Heart left ventricle (tissue), 16 donors: Measurements from ENCODE around the gene ERN1. TPM values are rescaled to one million over a fixed set of nuclear protein-coding genes. Genes with fewer than 3 reads are reported as not detected.

Experiments
- ATAC-seq, 4 donors: fragments of 200-7000 bp; cut with Tn5 transposase; one replicate each; pipeline ENCODE4 v1.9.1; 2020 to 2022; ENCODE audit warnings: moderate library complexity in 4 of 4, mild to moderate bottlenecking in 3 of 4, moderate number of reproducible peaks in 1 of 4
- DNase-seq, 5 donors: peaks; one replicate each; pipeline ENCODE4 v3.0.0-alpha.2; 2020
- H3K27ac ChIP-seq, 12 donors: fragments of 200-600 bp; sonication (generic) in 4 of 12; one replicate each; pipeline versions ENCODE4 v1.5.0 to v1.8.0; 2016 to 2022; ENCODE audit warnings: mild to moderate bottlenecking in 2 of 12
- H3K27me3 ChIP-seq, 9 donors: fragments of 200-600 bp; sonication (generic) in 2 of 9; one replicate each; pipeline versions ENCODE4 v1.5.1 to v1.8.0; 2016 to 2022; ENCODE audit warnings: mild to moderate bottlenecking in 3 of 9
- H3K36me3 ChIP-seq, 9 donors: fragments of 200-600 bp; sonication (generic) in 2 of 9; one replicate each; pipeline versions ENCODE4 v1.5.0 to v1.8.0; 2018 to 2022; ENCODE audit warnings: mild to moderate bottlenecking in 2 of 9
- H3K4me1 ChIP-seq, 12 donors: fragments of 200-600 bp; sonication (generic) in 4 of 12; one replicate each; pipeline versions ENCODE4 v1.5.0 to v1.8.0; 2016 to 2022; ENCODE audit warnings: mild to moderate bottlenecking in 3 of 12
- H3K4me3 ChIP-seq, 12 donors: fragments of 200-600 bp; sonication (generic) in 4 of 12; one replicate each; pipeline versions ENCODE4 v1.5.0 to v1.8.0; 2017 to 2022; ENCODE audit warnings: mild to moderate bottlenecking in 9 of 12, moderate library complexity in 4 of 12
- H3K9me3 ChIP-seq, 12 donors: fragments of 200-600 bp; sonication (generic) in 4 of 12; one replicate each; pipeline versions ENCODE4 v1.5.0 to v1.8.0; 2016 to 2022; ENCODE audit warnings: mild to moderate bottlenecking in 1 of 12
- POLR2A ChIP-seq, 2 donors: fragments of 450-650 bp; IDR thresholded peaks; one replicate each; pipeline ENCODE4 v1.6.1; 2017; ENCODE audit warnings: antibody characterized with exemption in 2 of 2, mild to moderate bottlenecking in 2 of 2, moderate library complexity in 2 of 2
- WGBS, 4 donors: extraction: QIAGEN DNeasy Blood & Tissue Kit in 2 of 4; methylation state at CpG; one replicate each; pipeline versions ENCODE4 v1.1.5 to v1.1.7; 2013 to 2018; 5-methylcytosine and 5-hydroxymethylcytosine counted together
- intact Hi-C, 10 donors: fragments of 100-400 bp; cut with DNase I; formaldehyde crosslinking; loops; one replicate each; pipeline versions ENCODE4 v1.11.1 to v1.14.2; 2022
- polyA plus RNA-seq, 2 donors: library from polyadenylated mRNA; stranded (reverse); fragments of 200-250 nt; gene quantifications; one replicate each; pipeline ENCODE4 v1.2.3, GENCODE V29; 2013
- total RNA-seq, 9 donors: library from RNA; depleted of rRNA in 2 of 9; stranded (reverse); fragments of >200 nt in 2 of 9; fragmentation: NEBNext Ultra II Directional in 3 of 9; extraction: Animal tissue kit (Norgen Biotek cat#: 25700) in 3 of 9; gene quantifications; one replicate each; pipeline versions ENCODE4 v1.1.0 to v1.2.4, GENCODE V29; 2016 to 2023
- TF ChIP-seq, protein P1 (sequence below), 12 donors: fragments of 200-600 bp; sonication (generic) in 4 of 12; IDR thresholded peaks; one replicate each; pipeline versions ENCODE4 v1.5.0 to v1.8.0; 2018 to 2022; ENCODE audit warnings: antibody characterized with exemption in 12 of 12, mild to moderate bottlenecking in 5 of 12
- donor health status: ischemic (EF 13 %, LVEDD 7.1; RV severe dilation, severe dysfunction).
- donor health status: healthy with polysubstance abuse.
- donor health status: DM: no; HTN: yes; CAD: no.
- donor health status: DM: no; HTN: no; CAD: no.
- donor health status: ischemic (EF 25% LVEDD 6.9; RV normal size, moderate dysfunction).
- donor health status: ischemic (EF 25% LVEDD 5.7; RV mildly dilated, moderate dysfunction).
- donor health status: healthy.
- donor health status: DM: yes; HTN: yes; CAD: no.
- donor health status: ischemic (EF 35%, LVEDD 5.7; RV mildly dilated, moderate dysfunction).
- donor health status: nonischemic (EF 11% LVEDD 7.7; RV severe dilation, severe dysfunction).
- donor health status: DM: yes; HTN: yes; CAD: no.
- donor health status: PGD.
- donor health status: ischemic (EF 29% LVEDD 5.4; RV normal size, mild dysfunction).
- donor health status: nonischemic (EF 23%, LVEDD 6.1; RV moderate dilation, normal function).

Gene ERN1
- total and polyA plus RNA-seq, 11 donors: 1.5 to 18.7 (median 7.4) TPM

- Histone ChIP-seq H3K9me3 (no peaks in the 10 kb centered on the region), H3K36me3 (peaks cover 0 to 61% (median 33%) of the 10 kb centered on the region in 9 donors), H3K4me3 (no peak overlapping the region), H3K4me1 (peaks cover 0 to 32% (median 6%) of the 10 kb centered on the region in 12 donors), H3K27me3 (no peaks in the 10 kb centered on the region), H3K27ac (peak overlapping the region in 1 of 12 donors; percentile 1)
- peak in 1 of 4 donors; percentile 26 for ATAC-seq
- TF ChIP-seq, protein P1, sequence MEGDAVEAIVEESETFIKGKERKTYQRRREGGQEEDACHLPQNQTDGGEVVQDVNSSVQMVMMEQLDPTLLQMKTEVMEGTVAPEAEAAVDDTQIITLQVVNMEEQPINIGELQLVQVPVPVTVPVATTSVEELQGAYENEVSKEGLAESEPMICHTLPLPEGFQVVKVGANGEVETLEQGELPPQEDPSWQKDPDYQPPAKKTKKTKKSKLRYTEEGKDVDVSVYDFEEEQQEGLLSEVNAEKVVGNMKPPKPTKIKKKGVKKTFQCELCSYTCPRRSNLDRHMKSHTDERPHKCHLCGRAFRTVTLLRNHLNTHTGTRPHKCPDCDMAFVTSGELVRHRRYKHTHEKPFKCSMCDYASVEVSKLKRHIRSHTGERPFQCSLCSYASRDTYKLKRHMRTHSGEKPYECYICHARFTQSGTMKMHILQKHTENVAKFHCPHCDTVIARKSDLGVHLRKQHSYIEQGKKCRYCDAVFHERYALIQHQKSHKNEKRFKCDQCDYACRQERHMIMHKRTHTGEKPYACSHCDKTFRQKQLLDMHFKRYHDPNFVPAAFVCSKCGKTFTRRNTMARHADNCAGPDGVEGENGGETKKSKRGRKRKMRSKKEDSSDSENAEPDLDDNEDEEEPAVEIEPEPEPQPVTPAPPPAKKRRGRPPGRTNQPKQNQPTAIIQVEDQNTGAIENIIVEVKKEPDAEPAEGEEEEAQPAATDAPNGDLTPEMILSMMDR (IDR thresholded peaks at IDR 0.05): no peak
- TF ChIP-seq POLR2A (IDR thresholded peaks at IDR 0.05): no peak
- intact Hi-C loops: no loop called here
- no peak for DNase-seq
- WGBS, 4 donors: 79 to 91% (median 87%) methylated on average over 4 of the region's 4 CpGs
These were observed 35.4 kb upstream of the ERN1 start for GRCh38 chr17:64165347-64165746.

DNA sequence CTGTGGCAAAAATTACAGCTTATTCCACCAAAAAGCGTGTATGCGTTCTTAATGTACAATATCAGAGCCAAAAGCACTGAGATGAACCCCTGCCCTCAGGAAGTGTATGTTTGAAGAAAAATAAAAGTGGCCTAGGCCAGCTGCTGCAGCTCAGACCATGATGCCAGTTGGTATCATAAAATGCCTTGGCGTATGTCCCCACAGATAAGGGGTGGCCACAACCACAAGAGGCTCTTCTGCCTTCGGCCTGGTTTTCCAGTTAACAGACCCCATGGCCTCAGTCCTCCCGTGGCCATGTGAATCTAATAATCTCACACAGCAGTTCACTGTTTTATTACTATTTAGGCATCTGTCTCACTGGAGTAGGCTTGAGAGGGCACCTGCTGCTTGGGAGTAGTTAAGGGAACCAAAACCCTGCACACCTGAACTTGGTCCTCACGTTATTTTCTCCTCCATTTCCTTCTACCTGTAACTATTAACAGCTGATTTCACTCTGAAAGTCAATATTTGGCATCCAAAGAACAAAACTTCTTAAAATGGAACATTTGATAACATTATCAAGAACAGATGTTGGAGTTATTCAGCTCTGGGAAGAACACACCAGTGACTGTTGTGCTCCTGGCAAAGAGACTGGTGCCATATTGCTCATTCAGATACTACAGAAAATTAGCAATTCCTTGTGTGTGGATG lies 34.8 kb upstream of the ERN1 start:
- Histone ChIP-seq H3K9me3 (no peaks in the 10 kb centered on the region), H3K27me3 (no peaks in the 10 kb centered on the region), H3K36me3 (peaks cover 0 to 58% (median 35%) of the 10 kb centered on the region in 9 donors), H3K4me3 (no peak overlapping the region), H3K27ac (peak overlapping the region in 1 of 12 donors; percentile 1), H3K4me1 (peaks cover 0 to 32% (median 6%) of the 10 kb centered on the region in 12 donors)
- WGBS, 4 donors: 76 to 79% (median 78%) methylated on average over 6 of the region's 6 CpGs
- no peak for TF ChIP-seq POLR2A (IDR thresholded peaks at IDR 0.05)
- TF ChIP-seq, protein P1 (IDR thresholded peaks at IDR 0.05): no peak
- intact Hi-C loops: no loop called here
- no peak for DNase-seq
- ATAC-seq: peak in 3 of 4 donors; percentile 31 to 39 (median 38)

DNA sequence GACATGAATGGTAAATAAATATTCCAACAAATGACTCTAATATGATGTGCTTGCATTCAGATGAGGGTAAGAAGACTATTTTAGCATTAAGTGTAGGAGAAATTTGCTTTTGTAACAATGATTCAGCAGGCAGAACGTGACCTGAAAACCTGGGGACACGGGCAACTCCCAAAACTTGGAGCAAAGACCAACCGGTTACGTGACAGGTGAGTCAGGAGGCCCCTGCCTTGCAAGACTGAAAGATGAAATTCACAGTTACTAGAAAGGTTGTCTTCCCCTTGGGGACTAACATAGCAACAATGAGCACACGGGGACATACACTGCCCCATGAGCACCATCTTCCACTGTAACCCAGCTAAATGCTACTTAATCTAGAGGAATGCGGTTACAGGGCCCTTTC lies 33.5 kb upstream of the ERN1 start:
- intact Hi-C loops: no loop called here
- TF ChIP-seq, protein P1 (IDR thresholded peaks at IDR 0.05): no peak
- TF ChIP-seq POLR2A (IDR thresholded peaks at IDR 0.05): no peak
- Histone ChIP-seq H3K36me3 (peaks cover 0 to 49% (median 30%) of the 10 kb centered on the region in 9 donors), H3K27ac (no peak overlapping the region), H3K27me3 (no peaks in the 10 kb centered on the region), H3K4me3 (no peak overlapping the region), H3K9me3 (no peaks in the 10 kb centered on the region), H3K4me1 (peaks cover 0 to 42% (median 10%) of the 10 kb centered on the region in 12 donors)
- no peak for DNase-seq
- no peak for ATAC-seq
- WGBS, 4 donors: 81 to 96% (median 85%) methylated on average over 6 of the region's 6 CpGs

DNA sequence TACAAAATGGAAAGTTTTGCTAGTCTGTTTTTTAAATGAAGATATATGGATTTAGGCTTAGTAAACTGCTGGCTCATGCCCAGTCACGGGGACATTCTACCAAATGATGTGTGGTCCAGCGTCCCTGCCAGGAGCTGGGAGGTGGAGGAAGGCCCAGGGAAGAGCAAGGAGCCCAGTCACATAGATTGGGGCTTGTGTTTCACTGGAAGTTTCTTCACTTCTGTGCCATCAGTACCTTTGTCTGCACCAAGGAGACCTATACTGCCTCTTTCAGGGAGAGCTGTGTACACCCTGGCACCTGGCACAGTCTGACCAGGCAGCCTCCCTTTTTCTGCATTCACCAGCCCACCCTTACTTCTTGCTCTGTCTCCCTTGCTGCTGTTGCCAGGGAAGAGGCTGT lies 32.6 kb upstream of the ERN1 start:
- peaks cover 0 to 51% (median 17%) of the 10 kb centered on the region in 12 donors for H3K4me1 ChIP-seq
- no peak overlapping the region for H3K27ac ChIP-seq
- H3K36me3 ChIP-seq: peaks cover 0 to 43% (median 27%) of the 10 kb centered on the region in 9 donors
- WGBS, 4 donors: 66 to 92% (median 77%) methylated on average over 2 of the region's 2 CpGs
- intact Hi-C loops: no loop called here
- no peak overlapping the region for H3K4me3 ChIP-seq
- DNase-seq (no peak), ATAC-seq (no peak)
- H3K9me3 ChIP-seq: no peaks in the 10 kb centered on the region
- no peaks in the 10 kb centered on the region for H3K27me3 ChIP-seq
- TF ChIP-seq POLR2A (IDR thresholded peaks at IDR 0.05): no peak
- TF ChIP-seq, protein P1 (IDR thresholded peaks at IDR 0.05): no peak
